Uterus (tissue), 2 donors: Measurements from ENCODE around the gene TOMM20.

ENCODE experiments used
- CTCF ChIP-seq, 4 experiments: fragments of 200-600 bp in 2 of 4; fragments of 450-650 bp in 2 of 4; sonication (generic) in 2 of 4; IDR thresholded peaks; one replicate each; pipeline ENCODE4 v1.5.1; 2016 to 2019; ENCODE audit warnings: antibody characterized with exemption in 4 of 4, mild to moderate bottlenecking in 2 of 4, moderate library complexity in 1 of 4
- POLR2A ChIP-seq, 2 donors: fragments of 450-650 bp; IDR thresholded peaks; one replicate each; pipeline ENCODE4 v1.6.1; 2016; ENCODE audit warnings: antibody characterized with exemption in 2 of 2, mild to moderate bottlenecking in 1 of 2, moderate library complexity in 1 of 2

- TF ChIP-seq CTCF (IDR thresholded peaks at IDR 0.05): no peak
- no peak for TF ChIP-seq POLR2A (IDR thresholded peaks at IDR 0.05)
Observed at GRCh38 chr1:235088430-235088829, 40.2 kb downstream of the TOMM20 start.
